ENCODE data around the gene NIN. TPM values are rescaled to one million over a fixed set of nuclear protein-coding genes. Genes with fewer than 3 reads are reported as not detected.
"Not testable (repeated sequence)": the region's sequence is repeated elsewhere in the genome, so short reads cannot be mapped to it uniquely, and the experiment has no call there.

NIN gene
- total RNA-seq, 1 donor from 2014 or later: 39.5 TPM

GRCh38 chr14:50837850-50838470 is 7.0 kb upstream of the NIN start:
- no peak for DNase-seq (ENCODE audit: low spot score)

GRCh38 chr14:50837271-50837670 is 6.3 kb upstream of the NIN start:
- no peak for DNase-seq (ENCODE audit: low spot score)

DNA sequence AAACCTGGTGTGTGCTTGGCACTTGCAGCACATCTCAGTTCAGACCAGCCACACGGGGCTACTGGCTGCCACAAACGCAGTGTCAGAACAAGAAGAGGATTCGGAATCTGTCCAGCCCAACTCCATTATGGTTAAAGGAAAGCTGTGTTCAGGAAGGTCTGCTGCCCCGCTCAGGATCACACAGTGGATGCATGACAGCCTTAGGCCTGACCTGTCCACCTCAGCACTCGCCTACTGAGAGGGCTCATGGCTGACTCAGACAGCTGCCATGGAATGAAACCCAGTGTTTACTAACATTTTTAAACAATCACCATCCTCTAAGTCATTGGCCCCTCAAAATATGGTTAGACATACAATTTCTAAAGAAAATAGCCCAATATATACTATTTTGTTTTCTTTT is 5.6 kb upstream of the NIN start:
- no peak for DNase-seq (ENCODE audit: low spot score)

GRCh38 chr14:50835280-50835679 is 4.3 kb upstream of the NIN start:
- DNase-seq (ENCODE audit: low spot score): no peak

GRCh38 chr14:50834802-50835276 is 3.9 kb upstream of the NIN start:
- DNase-seq (ENCODE audit: low spot score): no peak

DNA sequence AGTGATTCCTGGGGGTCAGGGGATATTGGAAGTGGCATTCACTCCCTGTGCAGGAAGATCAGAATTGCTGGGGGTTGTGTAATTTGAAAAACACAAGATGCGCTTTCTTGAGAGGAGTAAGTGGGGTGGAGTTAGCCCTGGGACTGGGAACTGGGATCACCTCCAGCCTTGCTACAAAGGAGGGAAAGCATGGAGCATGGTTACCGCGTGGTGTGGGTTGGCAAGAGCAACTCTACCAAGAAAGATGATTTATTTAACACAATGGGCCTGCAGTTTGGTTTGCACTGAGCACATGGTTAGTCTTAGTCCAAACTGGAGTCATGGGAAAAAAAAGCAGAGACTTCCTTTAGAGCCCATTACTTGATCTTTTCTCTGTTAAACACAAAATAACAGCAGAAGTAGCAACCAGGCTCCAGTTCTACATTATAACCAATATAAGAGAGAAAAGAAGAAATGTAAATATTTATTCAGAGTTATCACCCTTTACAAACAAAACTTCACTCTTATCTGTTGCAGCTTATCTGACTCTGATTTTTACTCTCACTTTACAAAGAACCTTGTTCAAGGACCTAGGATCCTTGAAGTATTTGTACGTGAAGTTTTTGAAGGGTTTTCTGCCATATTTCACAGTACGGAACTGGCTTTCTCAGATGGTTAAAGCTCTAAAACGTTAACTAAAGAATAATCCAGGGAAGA is 2.1 kb upstream of the NIN start:
- DNase-seq (ENCODE audit: low spot score): no peak

GRCh38 chr14:50831726-50832168 is 785 bp upstream of the NIN start:
- no peak for DNase-seq (ENCODE audit: low spot score)

GRCh38 chr14:50830044-50830931 is 674 bp downstream of the NIN start:
- DNase-seq (ENCODE audit: low spot score): peak; percentile 56

GRCh38 chr14:50829489-50830043 is 1.4 kb downstream of the NIN start:
- DNase-seq (ENCODE audit: low spot score): no peak

GRCh38 chr14:50828721-50829488 is 2.1 kb downstream of the NIN start:
- DNase-seq (ENCODE audit: low spot score): no peak

- no peak for DNase-seq (ENCODE audit: low spot score)
Observed at GRCh38 chr14:50826681-50827080, 4.3 kb downstream of the NIN start.

DNA sequence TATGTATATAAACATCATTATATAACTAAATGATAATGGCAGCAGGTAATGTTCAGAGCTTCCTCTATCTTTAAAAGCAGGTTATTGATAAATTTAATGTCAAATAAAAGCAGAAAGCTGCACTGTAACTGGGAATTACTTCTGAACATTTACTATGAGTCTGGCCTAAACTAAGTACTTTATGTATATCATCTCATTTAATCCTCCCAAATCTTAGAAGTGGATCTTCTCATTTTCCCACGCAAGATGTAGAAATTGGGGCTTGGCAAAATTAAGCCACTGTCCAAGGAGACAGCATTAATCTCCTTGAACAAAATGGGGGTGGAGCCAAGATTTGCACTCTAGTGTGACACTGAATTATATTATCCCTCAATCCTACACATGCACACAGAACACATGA is 5.7 kb downstream of the NIN start:
- DNase-seq (ENCODE audit: low spot score): no peak

GRCh38 chr14:50823762-50824636 is 7.0 kb downstream of the NIN start:
- no peak for DNase-seq (ENCODE audit: low spot score)

DNA sequence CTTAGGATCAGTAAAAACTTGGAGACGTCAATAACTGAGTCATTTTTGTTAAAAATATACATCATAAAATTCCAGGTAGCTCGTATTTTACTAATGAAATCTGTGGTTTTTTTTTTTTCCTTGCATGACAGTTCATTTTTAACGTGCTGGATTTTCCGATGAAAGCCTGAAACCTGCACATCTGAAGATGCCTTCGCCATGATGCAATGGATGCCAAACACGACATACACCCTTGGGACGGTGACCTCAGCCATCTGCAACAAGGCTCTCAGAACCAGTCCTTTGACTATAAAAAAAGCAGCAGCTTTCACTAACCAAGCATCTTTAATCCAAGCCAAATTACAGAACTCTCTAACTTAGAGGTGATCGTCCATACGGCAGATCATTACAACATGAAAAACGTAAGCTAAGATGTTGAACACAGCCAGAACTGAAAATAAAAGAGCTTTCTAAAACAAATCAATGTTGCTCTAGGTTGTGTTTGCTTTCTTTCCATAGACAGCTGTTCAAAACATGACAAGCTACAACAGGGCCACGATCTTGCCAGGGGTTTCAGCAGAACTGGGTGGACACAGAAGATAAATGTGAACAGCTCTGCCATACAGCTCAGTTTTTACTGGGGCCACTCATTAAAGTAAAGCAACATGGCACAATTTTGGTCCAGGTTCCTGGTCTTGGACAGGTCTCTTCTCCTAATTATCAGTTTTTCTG is 7.8 kb downstream of the NIN start:
- no peak for DNase-seq (ENCODE audit: low spot score)

GRCh38 chr14:50822501-50823042 is 8.4 kb downstream of the NIN start:
- no peak for DNase-seq (ENCODE audit: low spot score)

DNA sequence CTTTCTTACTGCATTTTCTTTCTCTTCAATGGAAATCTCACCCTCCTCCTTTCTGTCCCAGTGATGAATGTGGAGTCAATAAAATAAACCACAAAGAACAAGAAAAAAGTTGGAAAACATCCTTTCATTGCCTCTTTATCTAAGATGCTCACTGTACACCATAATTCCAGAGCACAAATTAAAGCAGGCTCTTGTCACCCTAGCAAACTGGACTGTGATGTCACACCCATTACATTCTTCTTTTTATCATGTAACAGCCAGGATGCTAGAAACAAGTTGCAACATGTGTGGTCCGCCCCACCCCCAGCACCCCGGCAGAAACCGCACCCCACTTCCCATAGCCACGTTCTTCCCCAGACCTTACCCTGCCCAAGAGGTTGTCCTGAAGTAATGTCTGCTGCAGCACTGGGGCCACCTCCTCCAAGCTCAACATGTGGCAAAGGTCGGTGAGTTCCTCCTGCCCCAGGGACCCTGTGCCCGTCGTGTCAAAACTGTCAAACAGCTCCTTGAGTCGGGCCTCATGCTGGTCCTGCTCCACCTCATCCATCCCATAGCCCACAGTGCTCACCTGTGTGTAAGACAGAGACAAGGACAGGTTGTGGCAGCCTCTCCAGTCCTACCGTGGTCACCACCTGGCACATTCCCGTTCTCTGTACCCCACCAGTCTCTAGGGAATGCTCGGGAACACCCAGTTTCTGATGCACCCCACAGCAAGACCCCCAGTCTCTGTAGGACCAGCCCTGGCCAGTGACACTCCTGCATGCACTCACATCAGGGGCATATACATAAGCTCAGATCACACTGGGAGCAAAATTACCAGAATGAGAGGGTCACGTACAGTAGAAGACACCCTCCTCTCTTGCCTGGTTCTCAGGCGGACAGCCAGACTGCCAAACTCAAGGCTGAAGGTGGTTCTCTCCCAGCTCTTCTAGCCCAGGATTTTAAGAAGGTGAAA is 9.2 kb downstream of the NIN start:
- DNase-seq (ENCODE audit: low spot score): peak; percentile 65

GRCh38 chr14:50820786-50821509 is 10.0 kb downstream of the NIN start:
- no peak for DNase-seq (ENCODE audit: low spot score)

DNA sequence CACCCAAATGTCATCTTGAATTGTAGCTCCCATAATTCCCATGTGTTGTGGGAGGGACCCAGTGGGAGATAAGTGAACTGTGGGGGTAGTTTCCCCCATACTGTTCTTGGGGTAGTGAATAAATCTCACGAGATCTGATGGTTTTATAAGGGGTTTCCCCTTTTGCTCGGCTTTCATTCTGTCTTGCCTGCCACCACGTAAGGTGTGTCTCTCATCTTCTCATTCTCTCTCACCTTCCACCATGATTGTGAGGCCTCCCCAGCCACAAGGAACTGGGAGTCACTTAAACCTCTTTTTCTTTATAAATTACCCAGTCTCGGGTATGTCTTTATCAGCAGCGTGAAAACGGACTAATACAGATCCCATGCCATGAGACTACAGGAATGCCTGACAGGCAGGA is 11.7 kb downstream of the NIN start:
- not testable (repeated sequence) for DNase-seq (ENCODE audit: low spot score)
